HG02943 (cell line): ENCODE results near the gene KCNG4.
"Not testable (repeated sequence)": the region's sequence is repeated elsewhere in the genome, so short reads cannot be mapped to it uniquely, and the experiment has no call there.

Source experiments
- ATAC-seq: cut with Tn5 transposase; IDR thresholded peaks from one replicate; pipeline ENCODE4 v1.9.1; 2021; ENCODE audit warnings: mild to moderate bottlenecking, low read depth, moderate library complexity; ENCODE audit not compliant: unreplicated experiment

KCNG4 gene

GRCh38 chr16:84212631-84213030, 27.2 kb downstream of the KCNG4 start:
- ATAC-seq: no peak

GRCh38 chr16:84212154-84212553, 27.7 kb downstream of the KCNG4 start:
- no peak for ATAC-seq

- ATAC-seq: no peak
These were observed 29.8 kb downstream of the KCNG4 start for GRCh38 chr16:84209989-84210388.

GRCh38 chr16:84207879-84208278, 31.9 kb downstream of the KCNG4 start:
- ATAC-seq: no peak

- no peak for ATAC-seq
These were observed 32.6 kb downstream of the KCNG4 start for GRCh38 chr16:84207251-84207650.

- ATAC-seq: no peak
These were observed 33.7 kb downstream of the KCNG4 start for GRCh38 chr16:84205976-84206691.

- not testable (repeated sequence) for ATAC-seq
These were observed 34.7 kb downstream of the KCNG4 start for GRCh38 chr16:84205123-84205522.

- not testable (repeated sequence) for ATAC-seq
These were observed 35.3 kb downstream of the KCNG4 start for GRCh38 chr16:84204551-84204950.

GRCh38 chr16:84199861-84200260, 40.0 kb downstream of the KCNG4 start:
- ATAC-seq: no peak

GRCh38 chr16:84199097-84199496, 40.7 kb downstream of the KCNG4 start:
- ATAC-seq: no peak

- no peak for ATAC-seq
These were observed 41.4 kb downstream of the KCNG4 start for GRCh38 chr16:84198401-84198800.

- no peak for ATAC-seq
These were observed 42.2 kb downstream of the KCNG4 start for GRCh38 chr16:84197466-84198128.

GRCh38 chr16:84196727-84197394, 43.0 kb downstream of the KCNG4 start:
- no peak for ATAC-seq

- no peak for ATAC-seq
These were observed 43.7 kb downstream of the KCNG4 start for GRCh38 chr16:84196101-84196500.

GRCh38 chr16:84195201-84196093, 44.4 kb downstream of the KCNG4 start:
- no peak for ATAC-seq

GRCh38 chr16:84194470-84195200, 45.2 kb downstream of the KCNG4 start:
- ATAC-seq: no peak

GRCh38 chr16:84194018-84194417, 45.8 kb downstream of the KCNG4 start:
- no peak for ATAC-seq

- no peak for ATAC-seq
These were observed 46.3 kb downstream of the KCNG4 start for GRCh38 chr16:84193480-84193879.

- ATAC-seq: no peak
These were observed 48.3 kb downstream of the KCNG4 start for GRCh38 chr16:84191466-84191865.
